ENCODE measurements around the gene ERVW-1.

ERVW-1 gene

DNA sequence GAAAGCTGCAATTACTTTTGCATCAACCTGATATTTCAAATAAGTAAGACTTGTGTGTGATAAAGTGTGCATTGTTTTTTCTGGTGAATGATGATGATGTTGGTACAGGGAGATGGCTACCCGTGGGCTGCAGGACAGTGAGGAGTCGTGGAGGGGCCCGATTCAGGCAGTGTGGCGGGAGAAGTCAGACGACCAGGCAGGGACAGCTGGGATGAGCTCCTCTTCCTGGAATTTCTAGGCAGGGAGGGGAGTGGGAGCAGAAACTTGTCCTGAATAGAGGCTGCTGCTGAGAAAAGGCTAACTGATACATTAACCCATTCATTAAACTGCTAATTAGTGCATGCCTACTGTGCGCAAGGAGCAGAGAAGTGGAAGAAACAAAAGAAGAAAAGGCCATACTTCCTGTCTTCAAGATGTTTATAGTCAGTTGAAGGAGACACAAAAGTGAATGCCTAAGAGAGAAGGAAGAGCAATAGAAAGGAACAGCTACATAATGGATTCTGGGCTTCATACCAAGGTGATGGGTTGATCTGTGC lies 39.7 kb downstream of the ERVW-1 start:
- H3K27ac ChIP-seq (ENCODE audit: low read length) = no peak overlapping the region
- H3K9me3 ChIP-seq (replicated peaks; ENCODE audit: insufficient read depth, low read length) = no peaks in the 10 kb centered on the region
- no peaks in the 10 kb centered on the region for H3K4me1 ChIP-seq (ENCODE audit: low read length)
- TF ChIP-seq EZH2phosphoT487 (IDR thresholded peaks at IDR 0.05; ENCODE audit: low read length) (no peak), EZH2 (optimal IDR thresholded peaks at IDR 0.05; ENCODE audit: low read depth, low read length) (no peak)
- TF ChIP-seq, protein P1, sequence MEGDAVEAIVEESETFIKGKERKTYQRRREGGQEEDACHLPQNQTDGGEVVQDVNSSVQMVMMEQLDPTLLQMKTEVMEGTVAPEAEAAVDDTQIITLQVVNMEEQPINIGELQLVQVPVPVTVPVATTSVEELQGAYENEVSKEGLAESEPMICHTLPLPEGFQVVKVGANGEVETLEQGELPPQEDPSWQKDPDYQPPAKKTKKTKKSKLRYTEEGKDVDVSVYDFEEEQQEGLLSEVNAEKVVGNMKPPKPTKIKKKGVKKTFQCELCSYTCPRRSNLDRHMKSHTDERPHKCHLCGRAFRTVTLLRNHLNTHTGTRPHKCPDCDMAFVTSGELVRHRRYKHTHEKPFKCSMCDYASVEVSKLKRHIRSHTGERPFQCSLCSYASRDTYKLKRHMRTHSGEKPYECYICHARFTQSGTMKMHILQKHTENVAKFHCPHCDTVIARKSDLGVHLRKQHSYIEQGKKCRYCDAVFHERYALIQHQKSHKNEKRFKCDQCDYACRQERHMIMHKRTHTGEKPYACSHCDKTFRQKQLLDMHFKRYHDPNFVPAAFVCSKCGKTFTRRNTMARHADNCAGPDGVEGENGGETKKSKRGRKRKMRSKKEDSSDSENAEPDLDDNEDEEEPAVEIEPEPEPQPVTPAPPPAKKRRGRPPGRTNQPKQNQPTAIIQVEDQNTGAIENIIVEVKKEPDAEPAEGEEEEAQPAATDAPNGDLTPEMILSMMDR (IDR thresholded peaks at IDR 0.05; ENCODE audit: low read length) = no peak
- H4K20me1 ChIP-seq (ENCODE audit: insufficient read depth, low read length) = no peaks in the 10 kb centered on the region
- no peaks in the 10 kb centered on the region for H3K79me2 ChIP-seq (ENCODE audit: low read length)
- no peaks in the 10 kb centered on the region for H3K9me2 ChIP-seq (replicated peaks; ENCODE audit: insufficient read depth, low read length)
- no peaks in the 10 kb centered on the region for H3K36me3 ChIP-seq (replicated peaks; ENCODE audit: insufficient read depth, low read length)
- no peaks in the 10 kb centered on the region for H3F3A ChIP-seq (ENCODE audit: insufficient read depth, low read length)
- no peak overlapping the region for H3K4me3 ChIP-seq (ENCODE audit: low read length)
- H3K4me2 ChIP-seq (ENCODE audit: low read depth, low read length) = no peak overlapping the region
- H3K27me3 ChIP-seq (replicated peaks; ENCODE audit: insufficient read depth, low read length) = no peaks in the 10 kb centered on the region
- no peak overlapping the region for H2AFZ ChIP-seq (ENCODE audit: low read length)
- no peak for DNase-seq
- H3K9ac ChIP-seq (ENCODE audit: low read length) = no peak overlapping the region

DNA sequence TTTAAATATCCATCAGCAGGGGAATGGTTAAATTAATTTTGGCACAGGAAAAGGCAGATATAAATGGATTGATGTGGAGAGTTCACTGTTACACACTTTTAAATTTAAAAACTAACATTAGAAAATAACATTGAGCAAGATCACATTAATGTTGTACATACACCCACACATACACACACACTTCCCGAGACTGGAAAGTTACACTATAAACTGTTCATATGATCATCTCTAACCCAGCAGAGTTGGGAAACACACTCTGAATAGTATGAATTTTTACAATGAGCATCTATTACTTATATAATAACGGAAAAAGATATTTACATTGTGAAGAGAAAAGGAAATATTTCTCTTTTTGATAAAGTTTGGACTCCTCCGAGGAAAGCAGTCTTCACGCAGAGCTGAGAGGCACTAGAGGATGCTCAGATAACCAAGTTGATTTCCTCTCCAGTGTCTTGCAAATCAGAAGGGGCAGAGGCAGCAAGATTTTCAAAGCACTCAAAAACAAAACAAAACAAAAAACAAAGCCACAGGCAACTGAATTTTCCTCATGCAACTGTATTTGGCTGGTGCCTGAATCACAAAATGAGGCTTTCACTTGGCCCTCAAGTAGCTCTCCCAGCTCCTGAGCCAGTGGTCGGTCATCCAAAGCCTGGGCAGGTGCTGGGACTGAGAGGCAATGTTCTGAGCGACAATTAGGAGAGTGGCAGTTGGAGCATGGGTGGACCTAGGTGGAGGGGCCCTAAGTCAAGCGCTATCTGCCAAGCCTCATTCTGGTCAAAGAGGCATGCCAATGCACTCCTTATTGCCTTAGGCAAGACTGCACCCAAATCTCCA lies 40.9 kb downstream of the ERVW-1 start:
- Histone ChIP-seq H3K4me2 (ENCODE audit: low read depth, low read length) (no peak overlapping the region), H3K4me3 (ENCODE audit: low read length) (no peak overlapping the region), H3K9ac (ENCODE audit: low read length) (no peak overlapping the region)

DNA sequence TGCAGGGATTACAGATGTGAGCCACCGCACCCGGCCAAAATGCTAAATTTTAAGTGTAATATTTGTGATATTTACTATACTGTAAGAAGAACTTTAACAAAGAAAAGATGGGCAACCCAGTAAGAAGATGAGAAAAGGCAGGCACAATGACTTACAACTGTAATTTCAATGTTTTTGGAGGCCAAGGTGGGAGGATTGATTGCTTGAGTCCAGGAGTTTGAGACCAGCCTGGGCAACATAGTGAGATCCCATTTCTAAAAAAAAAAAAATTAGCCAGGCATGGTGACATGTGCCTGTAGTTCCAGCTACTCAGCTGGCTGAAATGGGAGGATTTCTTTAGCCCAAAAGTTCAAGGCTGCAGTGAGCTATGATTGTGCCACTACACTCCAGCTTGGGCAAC lies 42.2 kb downstream of the ERVW-1 start:
- no peaks in the 10 kb centered on the region for H4K20me1 ChIP-seq (ENCODE audit: insufficient read depth, low read length)
- no peak for DNase-seq
- no peaks in the 10 kb centered on the region for H3K9me2 ChIP-seq (replicated peaks; ENCODE audit: insufficient read depth, low read length)
- H3K27ac ChIP-seq (ENCODE audit: low read length) = no peak overlapping the region
- no peak overlapping the region for H3K4me2 ChIP-seq (ENCODE audit: low read depth, low read length)
- H3K9ac ChIP-seq (ENCODE audit: low read length) = no peak overlapping the region
- H3K9me3 ChIP-seq (replicated peaks; ENCODE audit: insufficient read depth, low read length) = no peaks in the 10 kb centered on the region
- no peaks in the 10 kb centered on the region for H3K27me3 ChIP-seq (replicated peaks; ENCODE audit: insufficient read depth, low read length)
- no peak overlapping the region for H3K4me3 ChIP-seq (ENCODE audit: low read length)
- H3F3A ChIP-seq (ENCODE audit: insufficient read depth, low read length) = no peaks in the 10 kb centered on the region
- TF ChIP-seq, protein P1 (IDR thresholded peaks at IDR 0.05; ENCODE audit: low read length) = no peak
- no peak for TF ChIP-seq EZH2 (optimal IDR thresholded peaks at IDR 0.05; ENCODE audit: low read depth, low read length)
- no peak for TF ChIP-seq EZH2phosphoT487 (IDR thresholded peaks at IDR 0.05; ENCODE audit: low read length)
- H3K4me1 ChIP-seq (ENCODE audit: low read length) = no peaks in the 10 kb centered on the region
- no peaks in the 10 kb centered on the region for H3K79me2 ChIP-seq (ENCODE audit: low read length)
- no peaks in the 10 kb centered on the region for H3K36me3 ChIP-seq (replicated peaks; ENCODE audit: insufficient read depth, low read length)
- no peak overlapping the region for H2AFZ ChIP-seq (ENCODE audit: low read length)

More for the DNA sequence above, 40.9 kb downstream of the ERVW-1 start:
- no peak for DNase-seq
- H3K9me2 ChIP-seq (replicated peaks; ENCODE audit: insufficient read depth, low read length) = no peaks in the 10 kb centered on the region
- H2AFZ ChIP-seq (ENCODE audit: low read length) = no peak overlapping the region
- no peaks in the 10 kb centered on the region for H3F3A ChIP-seq (ENCODE audit: insufficient read depth, low read length)
- H3K79me2 ChIP-seq (ENCODE audit: low read length) = no peaks in the 10 kb centered on the region
- H3K36me3 ChIP-seq (replicated peaks; ENCODE audit: insufficient read depth, low read length) = no peaks in the 10 kb centered on the region
- H3K4me1 ChIP-seq (ENCODE audit: low read length) = no peaks in the 10 kb centered on the region
- no peaks in the 10 kb centered on the region for H3K9me3 ChIP-seq (replicated peaks; ENCODE audit: insufficient read depth, low read length)
- no peak overlapping the region for H3K27ac ChIP-seq (ENCODE audit: low read length)
- no peaks in the 10 kb centered on the region for H3K27me3 ChIP-seq (replicated peaks; ENCODE audit: insufficient read depth, low read length)
- TF ChIP-seq EZH2 (optimal IDR thresholded peaks at IDR 0.05; ENCODE audit: low read depth, low read length) (no peak), EZH2phosphoT487 (IDR thresholded peaks at IDR 0.05; ENCODE audit: low read length) (no peak)
- TF ChIP-seq, protein P1 (IDR thresholded peaks at IDR 0.05; ENCODE audit: low read length) = no peak
- H4K20me1 ChIP-seq (ENCODE audit: insufficient read depth, low read length) = no peaks in the 10 kb centered on the region
